ENCODE measurements around the gene CMA1. TPM values are rescaled to one million over a fixed set of nuclear protein-coding genes. Genes with fewer than 3 reads are reported as not detected.
"Not testable (repeated sequence)": the region's sequence is repeated elsewhere in the genome, so short reads cannot be mapped to it uniquely, and the experiment has no call there.

CMA1 gene
- 0.42 TPM for polyA plus RNA-seq (ENCODE audit: insufficient read length)
- long read RNA-seq, donor 1, partial matches to known transcripts: 6 of 6 reads
- long read RNA-seq, donor 1, other reads (novel, unspliced or antisense): 0 of 6 reads
- long read RNA-seq, donor 2: 0 reads
- long read RNA-seq, donor 3: 0 reads
- long read RNA-seq, donor 4: 0 reads
- long read RNA-seq, donor 5: 0 reads
- long read RNA-seq, donor 6: 0 reads
- long read RNA-seq, donor 7: 0 reads
- long read RNA-seq, donor 8: 0 reads

- DNase-seq: no peak
Observed at GRCh38 chr14:24508155-24508840, at the start of gene CMA1. Gene CMA1 (minus strand): TSS chr14:24508265. CDS start chr14:24508235, 30 bp downstream.

GRCh38 chr14:24556756-24557155, 48.7 kb upstream of the CMA1 start:
- no peak for DNase-seq

- DNase-seq: not testable (repeated sequence)
Observed at GRCh38 chr14:24549064-24549463, 41.0 kb upstream of the CMA1 start.

- DNase-seq: no peak
Observed at GRCh38 chr14:24542346-24542936, 34.4 kb upstream of the CMA1 start.

- DNase-seq: no peak
Observed at GRCh38 chr14:24535737-24536136, 27.7 kb upstream of the CMA1 start.

- no peak for DNase-seq
Observed at GRCh38 chr14:24534286-24534685, 26.2 kb upstream of the CMA1 start.

- not testable (repeated sequence) for DNase-seq
Observed at GRCh38 chr14:24525877-24526620, 18.0 kb upstream of the CMA1 start.

- DNase-seq: no peak
Observed at GRCh38 chr14:24518851-24519250, 10.8 kb upstream of the CMA1 start.

- DNase-seq: no peak
Observed at GRCh38 chr14:24514209-24514608, 6.1 kb upstream of the CMA1 start.

- DNase-seq: peak; percentile 15
Observed at GRCh38 chr14:24513009-24513408, 4.9 kb upstream of the CMA1 start.

- no peak for DNase-seq
Observed at GRCh38 chr14:24506443-24506842, 1.6 kb downstream of the CMA1 start.

- no peak for DNase-seq
Observed at GRCh38 chr14:24504425-24504950, 3.6 kb downstream of the CMA1 start.

GRCh38 chr14:24491586-24492408, 16.3 kb downstream of the CMA1 start:
- not testable (repeated sequence) for DNase-seq

- no peak for DNase-seq
Observed at GRCh38 chr14:24483604-24484252, 24.3 kb downstream of the CMA1 start.

- not testable (repeated sequence) for DNase-seq
Observed at GRCh38 chr14:24482699-24483303, 25.3 kb downstream of the CMA1 start.

- peak; percentile 5 for DNase-seq
Observed at GRCh38 chr14:24481622-24482324, 26.3 kb downstream of the CMA1 start.

- not testable (repeated sequence) for DNase-seq
Observed at GRCh38 chr14:24479999-24480398, 28.1 kb downstream of the CMA1 start.

GRCh38 chr14:24475261-24475660, 32.8 kb downstream of the CMA1 start:
- DNase-seq: no peak

- no peak for DNase-seq
Observed at GRCh38 chr14:24473211-24473610, 34.9 kb downstream of the CMA1 start.

- DNase-seq: not testable (repeated sequence)
Observed at GRCh38 chr14:24470450-24470849, 37.6 kb downstream of the CMA1 start.

Data from left kidney (tissue), 8 donors.